Lower leg skin (tissue), 4 donors: ENCODE data around the gene CEACAM6. TPM values are rescaled to one million over a fixed set of nuclear protein-coding genes. Genes with fewer than 3 reads are reported as not detected.
"Not testable (repeated sequence)": the region's sequence is repeated elsewhere in the genome, so short reads cannot be mapped to it uniquely, and the experiment has no call there.

ENCODE experiments used
- DNase-seq, 2 donors: peaks; one replicate each; pipeline ENCODE4 v3.0.0-alpha.2; 2019; ENCODE audit warnings: low spot score in 2 of 2
- H3K4me3 ChIP-seq: fragments of 200-600 bp; sonication (generic); 2 replicates; pipeline ENCODE4 v1.5.1; 2017; ENCODE audit warnings: mild to moderate bottlenecking, low read depth; ENCODE audit not compliant: poor library complexity, severe bottlenecking
- POLR2A ChIP-seq, 2 donors: fragments of 450-650 bp; IDR thresholded peaks; one replicate each; pipeline ENCODE4 v1.6.1; 2016 to 2017; ENCODE audit warnings: antibody characterized with exemption in 2 of 2, mild to moderate bottlenecking in 1 of 2, moderate library complexity in 1 of 2
- WGBS, 2 donors: methylation state at CpG; one replicate each; pipeline ENCODE4 v1.1.5; 2018; 5-methylcytosine and 5-hydroxymethylcytosine counted together
- intact Hi-C: fragments of 100-400 bp; cut with DNase I; formaldehyde crosslinking; loops from one replicate; pipeline ENCODE4 v1.15.0; 2023; ENCODE audit warnings: low total_unique reads
- total RNA-seq, 4 donors: library from RNA; depleted of rRNA; stranded (reverse); fragments of >200 nt; gene quantifications; one replicate each; pipeline ENCODE4 v1.1.0, GENCODE V29; 2016
- TF ChIP-seq, protein P1 (sequence below), 3 donors: fragments of 450-650 bp; IDR thresholded peaks; one replicate each; pipeline ENCODE4 v1.5.1; 2016; ENCODE audit warnings: antibody characterized with exemption in 3 of 3, mild to moderate bottlenecking in 3 of 3, moderate library complexity in 2 of 3

CEACAM6 gene
- total RNA-seq, 4 donors from 2014 or later = 2.6 to 23.1 (median 14.5) TPM

DNA sequence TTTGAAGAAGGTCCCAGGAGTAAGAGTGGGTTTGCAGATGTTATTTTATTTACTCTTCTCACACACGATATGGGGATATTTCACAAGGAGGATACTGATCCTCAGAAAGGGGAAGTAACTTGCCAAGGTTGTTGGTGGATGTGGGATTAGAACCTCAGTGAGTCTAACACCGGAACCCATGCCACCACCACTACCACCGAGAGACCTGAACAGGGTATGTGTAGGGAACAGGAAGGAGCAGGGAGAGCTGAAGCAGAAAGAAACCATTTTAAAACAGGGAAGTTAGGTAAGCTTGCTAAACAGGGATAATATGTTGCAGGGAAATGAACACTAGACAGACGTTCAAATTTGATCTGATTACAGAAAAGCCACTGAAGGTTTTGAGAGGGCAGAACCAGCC is 29.4 kb downstream of the CEACAM6 start:
- intact Hi-C loops = no loop called here
- WGBS, 2 donors = 51 to 53% methylated on average over 4 of the region's 4 CpGs
- peak in 1 of 2 donors; percentile 56 for DNase-seq
- H3K4me3 ChIP-seq = no peak overlapping the region
- TF ChIP-seq POLR2A (IDR thresholded peaks at IDR 0.05) = no peak
- TF ChIP-seq, protein P1, sequence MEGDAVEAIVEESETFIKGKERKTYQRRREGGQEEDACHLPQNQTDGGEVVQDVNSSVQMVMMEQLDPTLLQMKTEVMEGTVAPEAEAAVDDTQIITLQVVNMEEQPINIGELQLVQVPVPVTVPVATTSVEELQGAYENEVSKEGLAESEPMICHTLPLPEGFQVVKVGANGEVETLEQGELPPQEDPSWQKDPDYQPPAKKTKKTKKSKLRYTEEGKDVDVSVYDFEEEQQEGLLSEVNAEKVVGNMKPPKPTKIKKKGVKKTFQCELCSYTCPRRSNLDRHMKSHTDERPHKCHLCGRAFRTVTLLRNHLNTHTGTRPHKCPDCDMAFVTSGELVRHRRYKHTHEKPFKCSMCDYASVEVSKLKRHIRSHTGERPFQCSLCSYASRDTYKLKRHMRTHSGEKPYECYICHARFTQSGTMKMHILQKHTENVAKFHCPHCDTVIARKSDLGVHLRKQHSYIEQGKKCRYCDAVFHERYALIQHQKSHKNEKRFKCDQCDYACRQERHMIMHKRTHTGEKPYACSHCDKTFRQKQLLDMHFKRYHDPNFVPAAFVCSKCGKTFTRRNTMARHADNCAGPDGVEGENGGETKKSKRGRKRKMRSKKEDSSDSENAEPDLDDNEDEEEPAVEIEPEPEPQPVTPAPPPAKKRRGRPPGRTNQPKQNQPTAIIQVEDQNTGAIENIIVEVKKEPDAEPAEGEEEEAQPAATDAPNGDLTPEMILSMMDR (IDR thresholded peaks at IDR 0.05) = no peak

GRCh38 chr19:41785653-41786052 is 30.3 kb downstream of the CEACAM6 start:
- H3K4me3 ChIP-seq = no peak overlapping the region
- DNase-seq = peak; percentile 47 to 86
- TF ChIP-seq, protein P1 (IDR thresholded peaks at IDR 0.05) = no peak
- no peak for TF ChIP-seq POLR2A (IDR thresholded peaks at IDR 0.05)
- 1 to 2% methylated on average over 10 of the region's 10 CpGs for WGBS, 2 donors
- intact Hi-C loops = no loop called here

DNA sequence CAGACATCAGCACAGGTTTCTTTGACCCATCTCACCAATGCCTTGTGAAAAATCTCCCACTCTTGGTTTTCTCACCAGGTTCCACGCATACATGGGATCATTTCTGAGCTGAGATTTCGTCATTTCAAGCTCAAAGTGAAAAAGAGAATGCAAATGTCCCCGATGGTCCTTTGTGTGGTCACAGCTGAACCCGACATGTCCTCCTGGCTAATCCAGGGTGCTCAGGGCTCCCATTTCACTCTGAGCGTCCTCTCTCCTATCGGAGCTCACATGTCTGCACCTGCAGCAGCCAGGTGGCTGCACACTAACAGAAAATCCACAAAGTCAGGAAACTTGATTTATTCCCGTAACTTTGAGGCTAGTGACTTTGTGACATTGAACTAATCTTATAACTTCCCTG is 31.7 kb downstream of the CEACAM6 start:
- TF ChIP-seq, protein P1 (IDR thresholded peaks at IDR 0.05) = no peak
- no peak for TF ChIP-seq POLR2A (IDR thresholded peaks at IDR 0.05)
- no peak overlapping the region for H3K4me3 ChIP-seq
- DNase-seq = peak in 1 of 2 donors; percentile 15
- WGBS, 2 donors = 68 to 70% methylated on average over 7 of the region's 7 CpGs
- intact Hi-C loops = no loop called here

DNA sequence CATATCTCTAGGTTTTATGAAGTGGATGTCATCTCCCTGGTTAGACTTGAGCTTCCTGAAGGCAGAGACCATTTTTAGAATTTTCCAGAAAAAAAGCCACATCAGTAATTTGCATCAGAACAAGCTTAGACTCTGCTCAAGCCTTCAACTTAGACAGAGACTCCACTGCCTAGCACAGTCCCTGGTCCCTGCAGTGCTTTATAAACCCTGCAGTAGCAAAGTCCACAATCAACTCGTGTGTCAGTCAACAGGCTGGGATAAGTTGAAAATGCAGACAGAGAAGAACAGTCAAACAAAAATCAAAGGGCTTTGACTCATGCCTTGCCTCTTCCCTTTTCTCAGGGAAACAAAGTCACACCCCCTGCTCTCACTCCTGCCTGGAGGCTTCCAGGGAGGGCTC is 33.2 kb downstream of the CEACAM6 start:
- WGBS, 2 donors = no CpG with 5 or more reads among the region's 1 CpG
- H3K4me3 ChIP-seq, DNase-seq, intact Hi-C loops: not testable (repeated sequence)

DNA sequence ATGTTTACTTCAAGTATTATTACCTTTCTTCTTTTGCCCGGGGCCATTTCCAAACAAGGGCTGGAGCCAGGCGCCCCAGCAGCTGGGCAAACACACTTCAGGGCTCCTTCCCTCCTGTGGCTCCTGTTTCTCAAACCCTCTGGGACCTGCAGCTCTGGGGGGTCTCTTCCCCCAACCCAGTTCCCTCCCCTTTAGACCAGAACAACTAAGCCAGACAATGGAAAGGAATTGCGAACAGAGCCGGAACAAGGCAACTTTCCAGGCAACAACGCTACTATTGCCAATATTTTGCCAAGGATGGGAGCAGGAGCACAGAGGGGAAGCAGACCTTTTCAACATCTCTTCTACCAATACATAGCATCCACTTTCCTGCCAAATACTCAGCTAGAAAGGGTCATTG is 33.7 kb downstream of the CEACAM6 start:
- WGBS, 2 donors = 61 to 78% methylated on average over 3 to 5 of the region's 5 CpGs
- DNase-seq, H3K4me3 ChIP-seq, intact Hi-C loops: not testable (repeated sequence)

DNA sequence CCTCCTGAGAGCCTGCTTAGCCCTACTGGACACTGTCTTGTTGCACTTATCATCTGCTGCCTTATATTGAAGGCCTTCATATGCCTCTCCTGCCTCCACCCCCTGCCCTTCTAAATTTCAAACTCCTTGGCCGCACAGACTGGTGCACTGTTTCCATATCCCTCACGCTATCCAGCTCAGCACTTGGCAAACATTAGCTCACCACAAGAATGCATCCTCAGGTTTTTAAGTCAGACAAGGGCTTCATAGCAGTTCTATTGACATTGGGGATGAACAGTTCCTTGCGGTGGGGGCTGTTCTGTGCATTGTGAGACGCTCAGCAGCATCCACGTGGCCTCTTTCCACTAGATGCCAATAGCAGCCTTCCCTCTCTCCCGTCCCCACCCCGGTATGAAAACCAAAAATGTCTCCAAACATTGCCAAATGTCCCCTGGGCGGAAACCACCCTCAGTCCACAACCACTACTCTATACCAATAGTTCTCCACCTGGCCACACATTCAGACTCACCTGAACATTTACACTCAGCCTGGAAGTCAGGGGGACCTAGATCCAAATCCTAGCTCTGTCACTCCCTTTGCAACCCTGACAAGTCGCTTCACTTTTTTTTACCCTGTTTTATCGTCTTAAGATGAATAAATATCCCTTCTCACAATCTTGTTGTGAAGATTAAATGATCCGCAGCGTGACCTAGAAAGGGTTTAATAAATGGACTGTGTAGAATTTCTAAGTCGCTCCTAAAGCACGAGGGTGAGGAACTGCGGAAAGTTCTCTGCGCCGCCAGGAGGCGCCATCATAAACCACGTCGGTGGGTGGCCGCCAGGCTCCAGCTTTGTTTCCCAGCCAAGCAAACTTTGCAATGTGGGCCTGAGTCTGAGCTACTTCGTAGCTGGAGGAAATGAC is 37.4 kb downstream of the CEACAM6 start:
- 19 to 26% methylated on average over 22 of the region's 22 CpGs for WGBS, 2 donors
- intact Hi-C loops = no loop called here
- no peak for DNase-seq
- no peak overlapping the region for H3K4me3 ChIP-seq
- no peak for TF ChIP-seq POLR2A (IDR thresholded peaks at IDR 0.05)
- TF ChIP-seq, protein P1 (IDR thresholded peaks at IDR 0.05) = no peak

GRCh38 chr19:41793414-41793727 is 38.0 kb downstream of the CEACAM6 start:
- WGBS, 2 donors = 0% methylated on average over 1 of the region's 1 CpG
- no peak for TF ChIP-seq POLR2A (IDR thresholded peaks at IDR 0.05)
- TF ChIP-seq, protein P1 (IDR thresholded peaks at IDR 0.05) = no peak
- intact Hi-C loops = no loop called here
- no peak for DNase-seq
- no peak overlapping the region for H3K4me3 ChIP-seq
